ENCODE results near the gene UNC13A. TPM values are rescaled to one million over a fixed set of nuclear protein-coding genes. Genes with fewer than 3 reads are reported as not detected.

Gene UNC13A
- total RNA-seq, 1 experiment from 2014 or later = 5.8 TPM

DNA sequence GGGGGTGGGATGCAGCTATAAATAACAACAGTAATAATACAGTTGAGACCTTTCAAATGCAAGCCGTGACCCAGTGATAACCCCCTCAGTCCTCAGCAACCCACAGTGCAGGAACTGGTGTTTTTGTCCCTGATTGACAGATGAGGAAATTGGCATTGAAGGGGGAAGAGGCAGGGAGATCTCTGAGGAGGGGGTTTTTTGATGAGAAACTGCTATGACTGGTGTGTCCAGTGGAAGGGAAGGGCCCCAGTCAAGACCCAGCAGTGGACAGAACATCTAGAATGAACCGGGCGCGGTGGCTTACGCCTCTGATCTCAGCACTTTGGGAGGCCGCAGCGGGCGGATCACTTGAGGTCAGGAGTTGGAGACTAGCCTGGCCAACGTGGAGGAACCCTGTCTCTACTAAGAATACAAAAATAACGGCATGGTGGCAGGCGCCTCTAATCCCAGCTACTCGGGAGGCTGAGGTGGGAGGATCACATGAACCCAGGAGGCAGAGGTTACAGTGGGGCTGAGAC, 33.0 kb upstream of the UNC13A start:
- no peaks in the 10 kb centered on the region for H3K27me3 ChIP-seq (replicated peaks; ENCODE audit: insufficient read depth, low read depth, low read length, poor library complexity)
- CTCF ChIA-PET = no interaction called here
- TF ChIP-seq EZH2 (IDR thresholded peaks at IDR 0.05; ENCODE audit: borderline replicate concordance, low read depth, low read length, poor library complexity, severe bottlenecking) (no peak), CTCF (conservative IDR thresholded peaks at IDR 0.05; ENCODE audit: low read depth, low read length) (no peak)
- peaks cover 9% of the 10 kb centered on the region for H3K4me1 ChIP-seq (ENCODE audit: insufficient read depth, low read length, poor library complexity, severe bottlenecking)
- H3K9me3 ChIP-seq (ENCODE audit: low read depth, low read length, poor library complexity, severe bottlenecking) = no peaks in the 10 kb centered on the region
- no peak for DNase-seq (ENCODE audit: low spot score)
- peak overlapping the region; percentile 94 for H3K4me3 ChIP-seq (ENCODE audit: low read depth, low read length, poor library complexity, severe bottlenecking)
- POLR2A ChIA-PET (ENCODE audit: low non-redundant PET) = no interaction called here
- H3K36me3 ChIP-seq (ENCODE audit: insufficient read depth, low read length, poor library complexity, severe bottlenecking) = peaks cover 43% of the 10 kb centered on the region
- no peak overlapping the region for H3K27ac ChIP-seq (ENCODE audit: low read depth, low read length, poor library complexity, severe bottlenecking)
- BruUV-seq (replicated peaks) = TSS peak; percentile 32
- intact Hi-C loops (cut with micrococcal nuclease; ENCODE audit: unreplicated experiment) = no loop called here

DNA sequence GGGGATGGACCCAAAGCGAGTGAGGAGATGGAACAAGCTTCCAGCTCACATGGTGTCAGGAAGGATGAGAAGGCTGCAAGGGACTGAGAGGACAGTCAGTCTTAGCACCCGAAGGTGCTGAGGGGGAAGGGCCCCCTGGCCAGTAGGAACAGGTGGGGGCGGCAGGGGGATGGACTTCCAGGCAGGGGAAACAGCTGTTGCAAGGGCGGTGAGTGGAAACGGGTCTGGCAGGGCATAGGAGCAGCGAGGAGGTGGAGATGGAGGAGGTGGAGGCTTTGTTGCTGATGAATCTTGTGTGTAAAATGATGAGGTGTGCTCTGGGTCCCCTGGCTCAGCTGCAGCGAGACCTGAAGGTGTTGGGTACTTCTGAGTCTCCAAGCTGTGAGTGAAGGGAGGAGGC, 32.3 kb upstream of the UNC13A start:
- CTCF ChIA-PET = no interaction called here
- no TSS peak for BruUV-seq (replicated peaks)
- TF ChIP-seq CTCF (conservative IDR thresholded peaks at IDR 0.05; ENCODE audit: low read depth, low read length) (no peak), EZH2 (IDR thresholded peaks at IDR 0.05; ENCODE audit: borderline replicate concordance, low read depth, low read length, poor library complexity, severe bottlenecking) (no peak)
- H3K27me3 ChIP-seq (replicated peaks; ENCODE audit: insufficient read depth, low read depth, low read length, poor library complexity) = no peaks in the 10 kb centered on the region
- peak overlapping the region; percentile 72 for H3K27ac ChIP-seq (ENCODE audit: low read depth, low read length, poor library complexity, severe bottlenecking)
- peak overlapping the region; percentile 94 for H3K4me3 ChIP-seq (ENCODE audit: low read depth, low read length, poor library complexity, severe bottlenecking)
- no peak for DNase-seq (ENCODE audit: low spot score)
- peaks cover 9% of the 10 kb centered on the region for H3K4me1 ChIP-seq (ENCODE audit: insufficient read depth, low read length, poor library complexity, severe bottlenecking)
- H3K36me3 ChIP-seq (ENCODE audit: insufficient read depth, low read length, poor library complexity, severe bottlenecking) = peaks cover 36% of the 10 kb centered on the region
- intact Hi-C loops (cut with micrococcal nuclease; ENCODE audit: unreplicated experiment) = no loop called here
- H3K9me3 ChIP-seq (ENCODE audit: low read depth, low read length, poor library complexity, severe bottlenecking) = no peaks in the 10 kb centered on the region
- POLR2A ChIA-PET (ENCODE audit: low non-redundant PET) = interaction anchor here (0.6 kb wide), 1 partner anchor 32 kb away, joined by 4 read pairs; no protein-coding TSS in a partner anchor

DNA sequence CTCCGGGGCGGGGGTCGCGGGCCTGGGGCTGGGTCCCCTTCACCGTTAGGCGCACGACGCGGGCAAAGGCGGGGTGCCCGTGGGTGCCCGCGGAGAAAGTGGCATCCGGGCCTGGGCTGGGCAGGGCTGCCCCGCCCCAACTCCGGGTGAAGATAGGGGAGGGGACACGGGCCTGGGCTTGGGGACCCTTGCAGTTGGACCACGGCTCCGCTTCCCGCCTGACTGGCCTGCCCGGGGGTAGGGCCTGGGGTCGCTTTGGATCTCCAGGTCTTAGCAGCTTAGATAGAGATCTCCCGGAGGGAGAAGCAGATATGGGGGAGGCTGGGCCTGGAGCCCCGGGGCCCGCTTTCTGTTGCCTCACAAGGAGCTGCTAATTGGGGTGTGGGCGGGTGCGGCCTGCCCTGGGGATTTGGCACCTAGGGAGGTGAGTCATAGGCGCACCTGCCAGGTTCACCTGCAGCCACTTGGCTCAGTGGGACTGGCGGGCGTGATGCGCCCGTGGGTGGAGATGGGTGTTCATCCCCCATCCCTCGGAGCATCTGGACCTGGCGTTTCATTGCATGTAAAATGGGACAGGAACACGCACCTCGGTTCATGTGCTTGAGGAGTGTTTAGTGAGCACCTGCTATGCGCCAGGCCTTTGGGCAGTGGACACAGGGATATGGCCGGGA, 31.7 kb upstream of the UNC13A start:
- ChIA-PET CTCF (no interaction called here), POLR2A (ENCODE audit: low non-redundant PET) (interaction anchor here (0.5 to 0.7 kb wide), 3 partner anchors 33 to 84 kb away, joined by 3 to 4 read pairs (median 4); no protein-coding TSS in a partner anchor)
- Histone ChIP-seq H3K36me3 (ENCODE audit: insufficient read depth, low read length, poor library complexity, severe bottlenecking) (peaks cover 30% of the 10 kb centered on the region), H3K4me3 (ENCODE audit: low read depth, low read length, poor library complexity, severe bottlenecking) (peak overlapping the region; percentile 94), H3K27ac (ENCODE audit: low read depth, low read length, poor library complexity, severe bottlenecking) (peak overlapping the region; percentile 72), H3K27me3 (replicated peaks; ENCODE audit: insufficient read depth, low read depth, low read length, poor library complexity) (no peaks in the 10 kb centered on the region), H3K9me3 (ENCODE audit: low read depth, low read length, poor library complexity, severe bottlenecking) (no peaks in the 10 kb centered on the region), H3K4me1 (ENCODE audit: insufficient read depth, low read length, poor library complexity, severe bottlenecking) (peaks cover 9% of the 10 kb centered on the region)
- no peak for TF ChIP-seq EZH2 (IDR thresholded peaks at IDR 0.05; ENCODE audit: borderline replicate concordance, low read depth, low read length, poor library complexity, severe bottlenecking)
- intact Hi-C loops (cut with micrococcal nuclease; ENCODE audit: unreplicated experiment) = no loop called here
- no peak for DNase-seq (ENCODE audit: low spot score)
- BruUV-seq (replicated peaks) = no TSS peak
